ENCODE data around the gene C2orf49.
A peak's percentile ranks its signal among the peaks of the same experiment; 100 is the strongest.

C2orf49 gene

DNA sequence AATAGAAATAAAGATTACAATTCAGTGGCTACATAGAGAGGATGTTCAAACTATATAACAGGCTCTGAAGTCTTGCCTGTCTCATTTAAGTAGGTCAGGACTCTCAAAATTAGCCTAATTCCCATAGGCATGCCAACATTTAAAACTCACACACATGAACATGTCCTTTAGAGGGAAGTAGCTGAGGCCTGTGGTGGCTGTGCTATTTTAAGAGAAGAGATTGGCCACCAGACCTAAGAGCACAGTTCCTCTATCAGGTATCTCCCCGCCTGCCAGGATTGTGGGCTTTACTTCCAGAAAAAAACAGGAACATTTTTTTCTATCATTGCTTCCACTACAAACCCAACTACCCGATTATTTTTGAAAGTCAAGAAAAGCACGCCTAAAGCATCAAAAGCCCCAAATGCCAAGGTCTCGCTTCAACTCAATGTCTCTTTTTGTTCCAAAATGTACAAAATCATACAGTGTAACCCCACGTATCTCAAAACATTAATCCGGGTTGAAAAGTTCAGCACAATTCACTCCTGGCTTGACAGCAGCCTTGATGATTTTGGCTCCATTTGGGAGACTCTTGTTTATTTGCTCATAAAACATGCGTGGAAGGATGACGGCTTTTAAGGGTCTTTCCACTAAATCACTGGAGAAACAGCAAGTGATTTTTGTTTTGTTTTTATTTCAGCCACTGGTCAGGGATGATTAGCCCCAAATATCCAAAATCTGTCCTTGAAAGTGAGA is 46.3 kb downstream of the C2orf49 start:
- no peak for DNase-seq (ENCODE audit: low read depth)

DNA sequence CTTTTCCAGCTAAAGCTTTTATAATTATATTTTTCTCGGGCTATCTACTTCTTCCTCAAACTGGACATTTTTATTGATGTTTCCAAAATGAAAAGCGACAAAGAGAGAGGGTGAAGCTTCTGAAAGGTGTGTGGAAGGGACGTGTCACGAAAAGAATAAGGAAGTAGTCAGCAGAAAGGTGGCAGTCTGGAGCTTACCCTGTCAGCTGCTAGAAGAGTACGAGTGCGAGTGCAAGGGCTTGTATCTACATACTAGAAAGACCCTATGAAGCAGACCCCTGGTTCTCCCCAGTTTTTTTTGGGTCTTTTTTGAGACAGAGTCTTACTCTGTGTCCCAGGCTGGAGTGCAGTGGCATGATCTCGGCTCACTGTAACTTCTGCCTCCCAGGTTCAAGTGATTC is 46.9 kb downstream of the C2orf49 start:
- no peak for DNase-seq (ENCODE audit: low read depth)

DNA sequence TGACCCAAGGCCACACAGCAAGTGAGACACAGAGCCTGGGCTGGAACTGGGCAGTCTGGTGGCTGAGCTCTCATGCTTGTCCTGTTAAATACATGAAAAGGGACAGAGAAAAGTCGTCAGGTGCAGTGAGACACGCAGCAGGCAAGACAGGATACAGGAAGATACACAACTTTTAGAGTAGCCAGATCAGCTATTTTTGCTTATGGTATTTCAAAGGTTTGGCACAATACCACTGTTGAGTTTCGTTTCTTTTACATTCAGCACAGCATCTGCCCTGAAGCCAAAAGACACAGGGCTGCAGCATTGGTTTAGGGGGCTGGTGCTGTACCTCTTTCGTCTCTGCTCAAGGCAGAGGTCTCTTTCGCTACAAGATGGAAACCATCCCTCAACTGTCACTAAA is 47.5 kb downstream of the C2orf49 start:
- no peak for DNase-seq (ENCODE audit: low read depth)

DNA sequence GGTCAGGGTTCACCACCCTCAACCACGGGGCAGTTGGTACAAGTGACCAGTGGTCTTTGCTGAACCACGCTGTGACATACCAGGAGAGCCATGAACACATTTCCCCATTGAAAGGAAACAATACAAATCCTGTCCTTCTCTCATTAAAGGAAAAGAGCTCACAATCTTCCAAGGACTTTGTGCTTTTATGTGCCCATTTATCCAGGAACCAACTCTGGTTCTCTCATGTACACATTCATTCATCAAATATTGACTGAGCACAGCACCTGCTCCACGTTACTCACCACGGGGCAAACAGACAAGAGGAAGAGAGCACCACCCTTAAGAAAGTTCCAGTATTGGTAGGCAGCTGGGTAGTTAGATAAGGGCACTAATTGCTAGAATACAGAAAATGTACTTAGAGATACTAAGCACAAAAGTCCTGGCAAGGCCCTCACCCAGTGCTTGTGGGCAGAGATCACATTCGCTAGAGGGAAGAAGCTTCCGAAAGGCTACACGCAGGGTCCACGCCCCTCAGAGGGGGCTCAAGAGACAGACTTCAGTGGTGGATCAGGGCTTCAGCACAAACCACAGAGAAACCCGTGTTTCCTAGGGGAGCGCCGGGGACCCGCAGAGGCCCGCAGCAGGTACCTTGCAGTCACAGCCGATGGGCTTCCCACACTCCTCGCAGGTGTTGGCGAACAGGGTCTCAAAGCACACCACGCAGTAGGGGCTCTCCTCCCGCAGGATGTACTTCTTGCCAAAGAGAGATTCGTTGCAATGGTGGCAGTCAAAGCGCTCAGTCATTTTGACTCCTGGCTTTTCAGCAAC is 48.6 kb downstream of the C2orf49 start:
- DNase-seq (ENCODE audit: low read depth) = no peak

DNA sequence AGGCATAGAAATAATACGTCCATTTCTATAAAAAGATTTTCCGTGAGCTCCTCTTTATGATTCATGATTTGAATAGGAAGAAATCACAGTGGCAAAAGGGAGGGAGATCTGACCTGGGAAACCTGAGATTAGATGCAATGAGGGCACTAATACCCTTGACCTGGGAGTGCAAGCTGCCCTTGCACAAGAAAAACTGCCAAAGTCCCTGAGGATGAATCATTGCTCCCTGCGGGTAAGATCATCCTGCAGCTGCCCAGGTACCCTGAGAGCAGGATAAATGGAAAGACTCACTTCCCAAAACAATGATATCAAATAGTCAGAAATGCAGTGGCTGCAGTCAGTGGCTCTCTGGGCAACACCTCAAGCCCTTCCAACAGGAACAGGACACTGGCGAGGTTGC is 49.9 kb downstream of the C2orf49 start:
- no peak for DNase-seq (ENCODE audit: low read depth)

DNA sequence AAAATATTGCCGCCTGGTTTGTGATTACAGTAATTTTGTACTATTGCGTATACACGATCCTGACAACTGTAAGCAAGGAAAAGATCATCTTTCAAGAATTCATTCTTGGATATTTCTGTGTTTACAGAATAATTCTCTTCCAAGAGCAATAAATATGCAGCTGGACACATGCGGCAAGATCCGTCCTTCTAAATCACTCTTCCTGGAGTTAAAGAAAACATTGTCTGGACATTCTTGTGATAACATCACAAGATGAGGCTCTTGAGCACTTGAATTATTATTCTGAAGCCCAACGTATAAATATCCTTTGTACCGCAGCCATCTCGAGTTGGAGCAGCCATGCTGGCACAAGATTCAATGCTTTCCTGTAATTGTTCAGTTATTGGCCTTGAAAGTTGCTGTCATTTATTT is 51.6 kb downstream of the C2orf49 start:
- DNase-seq (ENCODE audit: low read depth) = no peak

DNA sequence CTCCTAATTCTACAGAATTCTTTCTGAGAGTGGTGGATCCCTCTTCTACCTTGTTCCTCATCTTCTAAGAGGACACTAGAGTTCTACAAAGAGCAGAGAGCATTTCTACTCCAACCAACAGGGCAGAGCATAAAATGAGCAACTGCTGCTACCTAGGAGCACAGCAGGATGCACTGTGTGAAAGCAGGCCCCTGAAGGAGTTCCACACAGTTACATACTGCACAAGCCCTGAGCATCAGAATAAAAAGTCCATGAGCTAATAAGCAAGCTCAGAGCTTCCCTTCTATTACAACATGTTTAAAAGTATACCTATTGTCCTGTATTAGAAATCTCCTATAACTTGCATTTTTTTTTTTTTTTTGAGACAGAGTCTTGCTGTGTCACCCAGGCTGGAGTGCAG is 53.1 kb downstream of the C2orf49 start:
- no peak for DNase-seq (ENCODE audit: low read depth)

DNA sequence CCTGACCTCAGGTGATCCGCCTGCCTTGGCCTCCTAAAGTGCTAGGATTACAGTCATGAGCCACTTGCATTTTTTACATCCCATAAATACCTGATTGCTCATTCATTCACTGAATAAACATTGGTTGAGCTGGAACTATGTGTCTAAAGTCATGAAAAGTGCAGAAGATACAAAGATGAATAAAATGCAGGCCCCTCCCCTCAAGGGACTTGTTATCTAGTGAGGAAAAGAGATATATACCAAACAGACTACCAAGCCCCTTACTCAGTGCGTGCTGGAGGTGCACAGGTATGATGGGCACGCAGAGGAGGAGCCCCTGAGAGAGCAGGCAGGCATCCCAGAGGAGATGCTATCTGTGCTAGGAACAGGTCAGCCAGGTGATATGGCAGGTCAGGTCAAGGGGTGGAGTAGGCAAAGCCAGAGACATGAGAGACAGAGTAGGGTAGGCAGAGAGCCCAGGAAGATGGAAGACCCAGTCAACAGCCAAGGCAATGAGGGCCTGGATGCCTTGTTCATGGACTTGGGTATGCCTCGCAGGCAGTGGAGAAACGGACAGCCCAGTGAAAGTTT is 53.8 kb downstream of the C2orf49 start:
- DNase-seq (ENCODE audit: low read depth) = no peak

DNA sequence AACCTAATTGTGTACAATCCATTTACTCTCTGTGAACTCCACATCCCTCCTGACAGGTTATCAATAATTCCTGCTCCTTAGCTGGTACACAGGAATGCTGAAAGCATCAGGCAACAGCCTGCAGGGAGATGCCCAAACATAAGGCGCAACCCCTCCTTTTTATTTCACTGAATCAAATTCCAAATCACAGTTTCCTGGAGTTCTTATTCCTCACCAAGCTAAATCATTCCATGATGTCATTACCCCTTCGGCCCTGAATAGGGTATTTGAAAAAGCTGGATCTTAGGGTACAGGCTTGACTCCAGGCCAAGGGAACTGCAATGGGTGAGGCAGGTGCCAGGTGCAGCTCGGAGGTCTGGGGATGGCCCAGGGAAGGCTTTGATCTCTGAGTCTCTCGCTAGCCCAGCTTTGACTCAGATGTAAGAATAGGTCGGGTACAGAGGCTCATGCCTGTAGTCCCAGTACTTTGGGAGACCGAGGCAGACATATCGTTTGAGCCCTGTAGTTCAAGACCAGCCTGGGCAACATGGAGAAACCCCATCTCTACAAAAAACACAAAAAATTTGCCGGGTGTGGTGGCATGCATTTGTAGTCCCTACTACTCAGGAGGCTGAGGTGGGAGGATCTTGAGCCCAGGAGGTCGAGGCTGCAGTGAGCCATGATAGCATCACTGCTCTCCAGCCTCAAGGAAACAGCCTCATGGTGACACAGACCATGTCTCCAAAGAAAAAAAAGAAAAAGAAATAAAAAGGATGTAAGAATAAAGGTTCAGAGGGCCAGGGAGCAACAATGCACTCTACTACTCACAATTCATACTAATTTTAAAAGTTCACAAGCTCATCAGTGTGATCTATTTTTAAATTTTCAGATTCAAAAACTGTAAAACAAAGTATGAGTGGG is 54.7 kb downstream of the C2orf49 start:
- no peak for DNase-seq (ENCODE audit: low read depth)

DNA sequence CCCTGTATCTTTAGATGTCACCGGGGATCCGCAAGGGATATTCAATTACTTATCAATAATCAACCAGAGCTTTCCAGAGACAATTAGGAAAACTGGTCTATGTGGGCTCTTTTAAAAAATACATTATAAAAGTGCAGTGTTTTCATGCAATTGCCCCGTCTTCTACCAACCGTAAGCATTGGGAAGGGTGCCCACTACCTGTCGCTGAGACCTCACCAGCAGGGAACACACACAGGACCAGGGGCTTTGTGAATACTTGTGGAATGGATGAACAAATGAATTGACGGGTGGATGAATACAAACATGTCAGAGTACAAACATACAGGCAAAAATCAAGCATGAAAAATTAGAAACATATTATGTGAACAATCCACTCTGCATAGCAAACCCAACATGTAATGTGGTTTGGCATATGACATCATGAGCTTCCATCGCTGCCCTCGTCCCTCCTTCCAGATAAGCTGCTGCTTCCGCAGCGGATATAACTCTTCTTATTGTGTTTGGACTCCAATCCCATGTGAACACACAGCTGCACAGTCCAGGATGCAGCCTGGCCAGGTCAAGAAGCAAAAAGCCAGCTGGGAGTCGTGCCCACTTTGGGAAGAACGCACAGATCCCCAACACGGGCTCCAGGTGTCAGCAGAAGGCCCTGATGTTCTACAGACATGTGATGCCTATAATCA is 56.2 kb downstream of the C2orf49 start:
- DNase-seq (ENCODE audit: low read depth) = no peak

DNA sequence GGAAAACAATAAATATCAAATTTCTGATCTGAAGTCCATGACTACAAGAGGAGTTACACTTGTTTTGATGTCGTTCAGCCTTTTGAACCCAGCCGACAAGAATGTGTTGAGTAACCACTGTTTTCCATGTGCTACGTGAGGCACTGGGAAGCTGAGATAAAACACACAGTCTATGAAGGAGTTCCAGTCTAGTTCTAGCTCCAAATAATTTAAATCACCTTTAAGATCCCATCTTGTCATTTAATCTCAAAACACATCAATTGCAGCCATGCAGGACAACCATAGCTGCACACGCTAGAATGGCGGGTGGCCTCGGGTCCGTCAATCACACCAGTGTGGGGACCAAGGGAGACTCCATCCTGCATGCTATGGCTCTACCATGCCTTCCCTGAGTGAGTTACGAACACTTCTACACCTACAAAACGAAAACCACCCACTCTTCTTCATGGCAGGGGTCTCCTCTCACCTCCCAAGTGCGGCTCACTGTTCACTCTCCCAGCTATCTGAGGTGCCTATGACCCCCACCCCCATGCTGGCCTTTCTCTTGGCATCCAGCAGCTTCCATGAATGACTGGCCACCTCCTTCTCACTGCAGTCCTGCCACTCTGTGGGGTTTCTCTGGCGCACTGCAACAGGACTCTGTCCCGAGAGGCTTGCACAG is 57.7 kb downstream of the C2orf49 start:
- no peak for DNase-seq (ENCODE audit: low read depth)

DNA sequence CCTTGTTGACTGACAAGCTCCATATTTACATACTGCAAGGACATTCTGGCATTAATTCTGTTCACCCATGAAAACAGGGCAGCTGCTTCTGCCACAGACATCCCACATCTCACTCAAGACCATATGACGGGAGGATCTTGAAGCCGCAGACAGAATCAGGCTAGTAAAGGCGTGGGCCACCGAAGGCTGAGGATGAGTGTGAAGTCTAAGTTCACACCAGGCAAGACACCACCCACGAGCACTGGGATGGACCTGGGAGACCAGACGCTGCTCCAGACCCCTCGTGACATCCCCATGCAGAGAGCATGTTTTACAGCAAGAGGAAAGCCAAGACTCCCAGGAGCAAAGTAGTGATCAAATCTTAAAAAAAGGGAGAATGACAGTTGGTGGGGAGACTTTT is 58.4 kb downstream of the C2orf49 start:
- no peak for DNase-seq (ENCODE audit: low read depth)

DNA sequence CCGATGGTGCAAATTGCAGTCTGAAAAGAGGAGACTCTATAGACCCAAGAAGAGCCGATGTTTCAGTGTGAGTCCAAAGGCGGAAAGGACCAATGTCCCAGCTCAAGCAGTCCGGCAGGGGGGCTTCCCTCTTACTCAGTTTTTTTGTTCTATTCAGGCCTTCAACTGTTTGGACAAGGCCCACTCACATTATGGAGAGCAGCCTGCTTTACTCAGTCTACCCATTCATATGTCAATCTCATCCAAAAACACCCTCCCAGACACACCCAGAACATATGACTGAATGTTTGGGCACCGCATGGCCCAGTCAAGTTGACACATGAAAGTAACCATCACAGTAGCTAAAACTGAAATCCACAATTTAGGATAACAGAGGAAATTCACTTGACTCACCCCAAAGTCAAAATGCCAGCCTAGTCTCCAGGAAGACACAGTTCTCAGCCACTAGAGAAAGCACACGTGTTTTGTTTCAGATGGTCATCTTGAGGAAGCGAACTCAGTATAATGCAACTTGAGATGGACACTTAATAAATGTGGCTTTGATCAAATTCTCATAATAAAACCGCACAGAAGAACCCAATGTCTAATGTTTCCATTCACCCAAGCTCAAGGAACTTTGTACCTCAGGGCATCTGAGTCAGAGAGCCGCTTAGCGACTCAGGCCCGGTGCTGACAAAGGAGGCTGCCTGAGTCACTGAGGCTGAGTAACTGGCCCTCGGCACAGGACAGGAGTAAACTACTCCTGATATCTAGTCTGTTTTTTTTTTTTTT is 59.1 kb downstream of the C2orf49 start:
- DNase-seq (ENCODE audit: low read depth) = peak; percentile 22

DNA sequence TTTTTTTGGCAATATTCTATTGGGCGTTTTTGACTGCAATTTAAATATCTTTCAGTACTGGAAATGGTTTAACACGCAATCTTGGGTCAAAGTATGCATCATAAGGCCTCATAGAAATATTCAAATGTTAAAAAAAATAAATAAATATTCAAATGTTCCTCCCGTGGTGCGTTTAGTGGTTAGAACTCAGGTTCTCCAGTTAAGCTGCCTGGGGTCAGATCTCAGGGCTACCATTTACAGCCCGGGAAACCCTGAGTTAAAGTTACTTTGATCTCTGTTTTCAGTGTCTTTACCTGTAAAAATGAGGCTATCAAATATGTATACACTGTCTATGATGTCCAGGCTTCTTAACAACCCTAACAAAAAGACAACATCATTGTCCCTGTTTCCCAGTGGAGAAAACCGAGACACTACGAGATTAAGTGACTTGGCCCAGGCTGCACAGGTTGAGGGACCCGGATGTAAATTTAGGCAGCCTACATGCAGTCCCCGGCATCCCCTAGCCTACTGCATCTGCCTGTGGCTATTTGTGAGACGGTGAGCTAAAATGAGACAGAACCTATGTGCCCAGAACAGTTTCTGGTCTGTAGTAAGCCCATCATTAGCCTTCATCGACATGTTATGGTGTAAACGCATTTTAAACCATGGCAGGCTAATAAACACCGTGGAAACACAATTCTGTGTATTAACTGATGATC is 59.8 kb downstream of the C2orf49 start:
- no peak for DNase-seq (ENCODE audit: low read depth)

DNA sequence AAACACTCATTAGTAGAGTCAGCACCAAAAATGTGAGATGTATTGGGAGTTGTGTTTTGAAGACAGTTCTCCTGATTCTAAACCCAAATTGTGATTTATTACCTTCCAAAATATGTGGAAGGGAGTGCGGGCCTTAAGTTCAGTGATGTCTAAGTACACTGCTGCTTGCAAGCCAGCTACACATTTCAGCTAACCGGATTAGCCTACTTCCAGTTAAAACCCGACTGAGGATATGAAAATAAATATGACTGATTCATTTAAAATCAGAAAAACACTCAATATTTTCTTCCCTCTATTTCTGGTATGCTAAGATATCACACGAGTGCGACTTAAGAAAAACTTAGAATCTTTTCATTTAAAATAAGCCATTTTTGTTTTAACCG is 60.6 kb downstream of the C2orf49 start:
- DNase-seq (ENCODE audit: low read depth) = no peak

DNA sequence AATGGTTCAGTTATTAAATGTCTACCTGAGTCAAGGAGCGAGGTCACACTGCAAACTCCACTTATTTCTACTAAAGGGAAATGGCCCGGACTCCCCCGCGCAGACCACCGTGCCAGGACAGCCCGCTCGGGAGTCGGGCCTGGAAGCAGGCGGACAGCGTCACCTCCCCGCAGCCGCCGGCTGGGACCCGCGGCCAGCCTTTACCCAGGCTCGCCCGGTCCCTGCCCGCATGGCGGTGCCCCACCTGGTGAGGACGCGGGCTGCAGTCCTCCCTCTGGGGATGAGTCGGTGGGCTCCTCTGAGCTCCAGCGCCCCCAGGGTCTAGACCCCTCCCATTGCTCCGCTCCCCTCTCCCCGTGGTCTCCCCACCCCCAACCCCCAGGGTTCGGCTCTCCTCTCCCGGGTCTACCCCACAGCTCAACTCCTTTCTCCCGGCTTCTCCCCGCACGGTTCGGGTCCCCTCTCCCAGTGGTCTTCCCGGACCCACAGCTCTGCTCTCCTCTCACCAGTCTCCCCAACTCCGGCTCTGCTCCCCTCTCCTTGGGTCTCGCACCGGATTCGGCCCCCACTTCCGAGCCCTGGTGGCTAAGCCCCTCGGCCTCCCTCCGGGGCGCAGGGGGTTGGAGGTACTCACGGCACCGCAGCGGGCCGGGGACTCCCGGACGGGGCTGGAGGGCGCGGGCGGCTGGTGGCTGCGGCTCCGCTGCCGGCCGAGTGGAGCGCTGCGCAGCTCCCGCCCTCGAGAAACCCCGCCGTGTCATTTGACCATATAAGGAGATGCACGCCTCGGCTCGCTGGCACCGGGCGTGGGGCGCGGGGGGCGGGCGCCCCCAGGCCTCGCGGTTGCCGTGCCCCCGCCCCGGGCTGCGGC is 61.2 kb downstream of the C2orf49 start, which contains the start of gene FHL2:
TSS of gene FHL2 (minus strand) at position 716 of the 871 bp plus-strand sequence. CDS start 12,535 bp downstream, outside the sequence.
- peak; percentile 52 for DNase-seq (ENCODE audit: low read depth)
